ENCODE measurements around the gene ZMYND10.

The ZMYND10 gene

GRCh38 chr3:50350213-50350526 lies 4.6 kb upstream of the ZMYND10 start:
- no peak for TF ChIP-seq CTCF (IDR thresholded peaks at IDR 0.05; ENCODE audit: control insufficient read depth, insufficient read depth, low read depth, low read length, missing control alignments)
- DNase-seq (ENCODE audit: low read depth), result no peak
- H3K4me3 ChIP-seq (ENCODE audit: control insufficient read depth, low read depth, low read length), result peak overlapping the region; percentile 81

- H3K4me3 ChIP-seq (ENCODE audit: control insufficient read depth, low read depth, low read length), result no peak overlapping the region
- no peak for DNase-seq (ENCODE audit: low read depth)
- TF ChIP-seq CTCF (IDR thresholded peaks at IDR 0.05; ENCODE audit: control insufficient read depth, insufficient read depth, low read depth, low read length, missing control alignments), result peak; percentile 72
These were observed 1.8 kb upstream of the ZMYND10 start for GRCh38 chr3:50347187-50347813.

GRCh38 chr3:50345008-50345407 lies 524 bp downstream of the ZMYND10 start:
- H3K4me3 ChIP-seq (ENCODE audit: control insufficient read depth, low read depth, low read length), result peak overlapping the region; percentile 55
- DNase-seq (ENCODE audit: low read depth), result no peak
- no peak for TF ChIP-seq CTCF (IDR thresholded peaks at IDR 0.05; ENCODE audit: control insufficient read depth, insufficient read depth, low read depth, low read length, missing control alignments)

GRCh38 chr3:50342813-50343633 lies 2.5 kb downstream of the ZMYND10 start:
- H3K4me3 ChIP-seq (ENCODE audit: control insufficient read depth, low read depth, low read length), result no peak overlapping the region
- DNase-seq (ENCODE audit: low read depth), result no peak
- no peak for TF ChIP-seq CTCF (IDR thresholded peaks at IDR 0.05; ENCODE audit: control insufficient read depth, insufficient read depth, low read depth, low read length, missing control alignments)

GRCh38 chr3:50341996-50342650 lies 3.4 kb downstream of the ZMYND10 start:
- no peak for DNase-seq (ENCODE audit: low read depth)
- TF ChIP-seq CTCF (IDR thresholded peaks at IDR 0.05; ENCODE audit: control insufficient read depth, insufficient read depth, low read depth, low read length, missing control alignments), result no peak
- no peak overlapping the region for H3K4me3 ChIP-seq (ENCODE audit: control insufficient read depth, low read depth, low read length)

- no peak for DNase-seq (ENCODE audit: low read depth)
- H3K4me3 ChIP-seq (ENCODE audit: control insufficient read depth, low read depth, low read length), result peak overlapping the region; percentile 61
- no peak for TF ChIP-seq CTCF (IDR thresholded peaks at IDR 0.05; ENCODE audit: control insufficient read depth, insufficient read depth, low read depth, low read length, missing control alignments)
These were observed 4.0 kb downstream of the ZMYND10 start for GRCh38 chr3:50341537-50341936.
